ENCODE data around the gene PCBP4.

DNA sequence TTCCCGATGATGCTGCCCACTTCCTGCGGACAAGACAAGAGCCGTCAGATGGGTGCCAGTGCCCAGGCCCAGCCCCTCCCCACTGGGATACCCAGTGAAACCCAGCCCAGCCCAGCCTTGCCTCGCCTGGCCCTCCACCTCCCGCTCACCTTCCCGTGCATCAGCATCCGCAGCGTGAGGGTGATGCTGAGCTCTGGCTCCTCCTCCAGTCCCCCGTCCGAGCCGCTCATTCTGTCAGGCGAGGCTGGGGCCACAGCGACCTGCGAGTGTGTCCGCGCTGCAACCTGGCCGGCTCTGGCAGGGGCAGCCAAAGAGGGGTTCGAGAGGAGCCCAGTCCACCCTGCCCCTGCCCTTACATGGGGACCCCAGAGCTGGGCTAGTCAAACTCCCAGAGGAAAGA lies 6.2 kb downstream of the PCBP4 start:
- no peak for TF ChIP-seq EZH2phosphoT487 (IDR thresholded peaks at IDR 0.05)
- TF ChIP-seq, protein P1, sequence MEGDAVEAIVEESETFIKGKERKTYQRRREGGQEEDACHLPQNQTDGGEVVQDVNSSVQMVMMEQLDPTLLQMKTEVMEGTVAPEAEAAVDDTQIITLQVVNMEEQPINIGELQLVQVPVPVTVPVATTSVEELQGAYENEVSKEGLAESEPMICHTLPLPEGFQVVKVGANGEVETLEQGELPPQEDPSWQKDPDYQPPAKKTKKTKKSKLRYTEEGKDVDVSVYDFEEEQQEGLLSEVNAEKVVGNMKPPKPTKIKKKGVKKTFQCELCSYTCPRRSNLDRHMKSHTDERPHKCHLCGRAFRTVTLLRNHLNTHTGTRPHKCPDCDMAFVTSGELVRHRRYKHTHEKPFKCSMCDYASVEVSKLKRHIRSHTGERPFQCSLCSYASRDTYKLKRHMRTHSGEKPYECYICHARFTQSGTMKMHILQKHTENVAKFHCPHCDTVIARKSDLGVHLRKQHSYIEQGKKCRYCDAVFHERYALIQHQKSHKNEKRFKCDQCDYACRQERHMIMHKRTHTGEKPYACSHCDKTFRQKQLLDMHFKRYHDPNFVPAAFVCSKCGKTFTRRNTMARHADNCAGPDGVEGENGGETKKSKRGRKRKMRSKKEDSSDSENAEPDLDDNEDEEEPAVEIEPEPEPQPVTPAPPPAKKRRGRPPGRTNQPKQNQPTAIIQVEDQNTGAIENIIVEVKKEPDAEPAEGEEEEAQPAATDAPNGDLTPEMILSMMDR (IDR thresholded peaks at IDR 0.05): no peak
- TF ChIP-seq EZH2 (IDR thresholded peaks at IDR 0.05): no peak

Data from neural progenitor cell (in vitro differentiated cells).